Psoas muscle (tissue), 8 donors: ENCODE data around the gene HECA. TPM values are rescaled to one million over a fixed set of nuclear protein-coding genes. Genes with fewer than 3 reads are reported as not detected.

Source experiments
- ATAC-seq, 4 donors: fragments of 200-7000 bp; cut with Tn5 transposase; one replicate each; pipeline ENCODE4 v1.9.1; 2020; ENCODE audit warnings: moderate library complexity in 3 of 4, mild to moderate bottlenecking in 2 of 4
- DNase-seq, 2 donors: peaks; one replicate each; pipeline ENCODE4 v3.0.0-alpha.2; 2020
- H3K27ac ChIP-seq: fragments of 200-600 bp; one replicate; pipeline ENCODE4 v1.8.0; 2022
- H3K27me3 ChIP-seq, 3 donors: fragments of 200-600 bp in 1 of 3; one replicate each; pipeline versions ENCODE4 v1.6.1 to v1.8.0; 2013 to 2022; ENCODE audit warnings: low read length in 2 of 3, mild to moderate bottlenecking in 2 of 3, moderate library complexity in 1 of 3; ENCODE audit not compliant: insufficient read depth in 3 of 3
- H3K36me3 ChIP-seq, 2 donors: fragments of 200-600 bp in 1 of 2; one replicate each; pipeline versions ENCODE4 v1.6.1 to v1.8.0; 2013 to 2022; ENCODE audit warnings: low read depth in 1 of 2, mild to moderate bottlenecking in 1 of 2, moderate library complexity in 1 of 2; ENCODE audit not compliant: insufficient read depth in 1 of 2
- H3K4me1 ChIP-seq: fragments of 200-600 bp; one replicate; pipeline ENCODE4 v1.8.0; 2022
- H3K4me3 ChIP-seq: fragments of 200-600 bp; one replicate; pipeline ENCODE4 v1.8.0; 2022; ENCODE audit warnings: mild to moderate bottlenecking
- H3K9me3 ChIP-seq: fragments of 200-600 bp; one replicate; pipeline ENCODE4 v1.8.0; 2022
- CTCF ChIP-seq: fragments of 200-600 bp; IDR thresholded peaks from one replicate; pipeline ENCODE4 v1.8.0; 2022; ENCODE audit warnings: antibody characterized with exemption
- WGBS, 3 donors: extraction: QIAGEN DNeasy Blood & Tissue Kit; methylation state at CpG; one replicate each; pipeline versions ENCODE4 v1.1.6 to v1.1.7; 2013; 5-methylcytosine and 5-hydroxymethylcytosine counted together
- intact Hi-C, 2 donors: fragments of 100-400 bp; cut with DNase I; formaldehyde crosslinking; loops; one replicate each; pipeline versions ENCODE4 v1.11.0 to v1.14.2; 2022
- polyA plus RNA-seq, 3 donors: library from polyadenylated mRNA; stranded (reverse); fragments of 200-250 nt; gene quantifications; one replicate each; pipeline ENCODE4 v1.2.3, GENCODE V29; 2013
- total RNA-seq, 4 donors: library from RNA; stranded (reverse); fragmentation: NEBNext Ultra II Directional in 2 of 4; extraction: Animal tissue kit (Norgen Biotek cat#: 25700) in 2 of 4; gene quantifications; one replicate each; pipeline versions ENCODE4 v1.2.1 to v1.2.4, GENCODE V29; 2021 to 2023
- donor health status: healthy with polysubstance abuse.
- donor health status: DM: no; HTN: no; CAD: no; lungs with moderate emphysema.
- donor health status: Bipolar disorder and iron deficiency.
- donor health status: healthy.
- donor health status: DM: yes; HTN: yes; CAD: no.
- donor health status: DM: no; HTN: no; CAD: no.
- donor health status: DM: no; HTN: no; CAD: no.
- donor health status: DM: yes; HTN: yes; CAD: no.

Gene HECA
- total and polyA plus RNA-seq, 7 donors, result 4.5 to 39.7 (median 32.5) TPM

- H3K4me1 ChIP-seq, result peaks cover 74% of the 10 kb centered on the region
- intact Hi-C loops, result no loop called here
These were observed 16.7 kb downstream of the HECA start for GRCh38 chr6:139151425-139152087.

GRCh38 chr6:139152088-139152891, 17.4 kb downstream of the HECA start:
- no peak for DNase-seq
- no peak overlapping the region for H3K27ac ChIP-seq

More at GRCh38 chr6:139151425-139152087, 16.7 kb downstream of the HECA start:
- 70 to 87% (median 74%) methylated on average over 6 of the region's 6 CpGs for WGBS, 3 donors
- DNase-seq (no peak), ATAC-seq (no peak)
- no peaks in the 10 kb centered on the region for H3K36me3 ChIP-seq
- no peak for TF ChIP-seq CTCF
- H3K9me3 ChIP-seq, result no peaks in the 10 kb centered on the region
- no peak overlapping the region for H3K27ac ChIP-seq
- H3K27me3 ChIP-seq, result no peaks in the 10 kb centered on the region
- H3K4me3 ChIP-seq, result no peak overlapping the region

GRCh38 chr6:139152892-139153271, 18.0 kb downstream of the HECA start:
- no peaks in the 10 kb centered on the region for H3K9me3 ChIP-seq
- peaks cover 69% of the 10 kb centered on the region for H3K4me1 ChIP-seq
- WGBS, 3 donors, result 43 to 80% (median 71%) methylated on average over 1 of the region's 1 CpG
- no peak for ATAC-seq
- H3K4me3 ChIP-seq, result no peak overlapping the region
- DNase-seq, result no peak
- no peak overlapping the region for H3K27ac ChIP-seq
- intact Hi-C loops, result no loop called here
- H3K36me3 ChIP-seq, result no peaks in the 10 kb centered on the region
- H3K27me3 ChIP-seq, result no peaks in the 10 kb centered on the region
- no peak for TF ChIP-seq CTCF

More at GRCh38 chr6:139152088-139152891, 17.4 kb downstream of the HECA start:
- H3K4me3 ChIP-seq, result no peak overlapping the region
- H3K27me3 ChIP-seq, result no peaks in the 10 kb centered on the region
- H3K4me1 ChIP-seq, result peaks cover 74% of the 10 kb centered on the region
- no peak for ATAC-seq
- no peaks in the 10 kb centered on the region for H3K9me3 ChIP-seq
- intact Hi-C loops, result no loop called here
- H3K36me3 ChIP-seq, result no peaks in the 10 kb centered on the region
- WGBS, 3 donors, result 64 to 81% (median 65%) methylated on average over 5 of the region's 5 CpGs
- no peak for TF ChIP-seq CTCF

- Histone ChIP-seq H3K9me3 (no peaks in the 10 kb centered on the region), H3K27me3 (no peaks in the 10 kb centered on the region), H3K4me3 (no peak overlapping the region), H3K27ac (no peak overlapping the region), H3K4me1 (peaks cover 60% of the 10 kb centered on the region), H3K36me3 (no peaks in the 10 kb centered on the region)
- no peak for ATAC-seq
- TF ChIP-seq CTCF, result no peak
- no peak for DNase-seq
- intact Hi-C loops, result no loop called here
These were observed 19.0 kb downstream of the HECA start for GRCh38 chr6:139153855-139154254.
